ENCODE measurements around the gene OAS3. TPM values are rescaled to one million over a fixed set of nuclear protein-coding genes. Genes with fewer than 3 reads are reported as not detected.

Gene OAS3
- total and polyA plus RNA-seq, 4 donors = 3.8 to 9.5 (median 5.4) TPM

- DNase-seq (ENCODE audit: low spot score) = no peak
- Histone ChIP-seq H3K9me3 (ENCODE audit: control insufficient read depth in 4 of 4, low read length in 3 of 4) (no peaks in the 10 kb centered on the region), H3K4me3 (ENCODE audit: low read depth in 1 of 3, low read length in 3 of 3) (no peak overlapping the region), H3K4me1 (ENCODE audit: control insufficient read depth in 4 of 4, insufficient read depth in 4 of 4, low read length in 3 of 4) (no peaks in the 10 kb centered on the region), H3K9ac (ENCODE audit: low read depth in 1 of 2, low read length in 2 of 2) (no peak overlapping the region), H3K27ac (ENCODE audit: low read depth in 1 of 2, low read length in 2 of 2) (no peak overlapping the region), H3K36me3 (ENCODE audit: control insufficient read depth in 4 of 4, insufficient read depth in 3 of 4, low read depth in 1 of 4, low read length in 3 of 4) (peaks cover 0 to 17% (median 4%) of the 10 kb centered on the region in 4 donors), H3K27me3 (ENCODE audit: control insufficient read depth in 4 of 4, insufficient read depth in 4 of 4, low read length in 3 of 4) (no peaks in the 10 kb centered on the region)
- no peak for TF ChIP-seq ATF3 (IDR thresholded peaks at IDR 0.05)
- no peak for TF ChIP-seq NR2F2 (IDR thresholded peaks at IDR 0.05)
- TF ChIP-seq HNF4A (conservative IDR thresholded peaks at IDR 0.05) = no peak
- TF ChIP-seq RXRA (IDR thresholded peaks at IDR 0.05) = no peak
- TF ChIP-seq GABPA (IDR thresholded peaks at IDR 0.05 in 1 of 2, conservative IDR thresholded peaks at IDR 0.05 in 1 of 2) = no peak
- no peak for TF ChIP-seq REST (IDR thresholded peaks at IDR 0.05)
- no peak for TF ChIP-seq JUND (IDR thresholded peaks at IDR 0.05)
- TF ChIP-seq HNF4G (IDR thresholded peaks at IDR 0.05) = no peak
- 73% methylated on average over 5 of the region's 5 CpGs for WGBS
Measured at GRCh38 chr12:112971248-112971647, 33.0 kb downstream of the OAS3 start.

GRCh38 chr12:112973011-112973735, 34.9 kb downstream of the OAS3 start:
- Histone ChIP-seq H3K36me3 (ENCODE audit: control insufficient read depth in 4 of 4, insufficient read depth in 3 of 4, low read depth in 1 of 4, low read length in 3 of 4) (peaks cover 0 to 7% (median 1%) of the 10 kb centered on the region in 4 donors), H3K9me3 (ENCODE audit: control insufficient read depth in 4 of 4, low read length in 3 of 4) (no peaks in the 10 kb centered on the region), H3K4me3 (ENCODE audit: low read depth in 1 of 3, low read length in 3 of 3) (no peak overlapping the region), H3K27me3 (ENCODE audit: control insufficient read depth in 4 of 4, insufficient read depth in 4 of 4, low read length in 3 of 4) (no peaks in the 10 kb centered on the region), H3K27ac (ENCODE audit: low read depth in 1 of 2, low read length in 2 of 2) (no peak overlapping the region), H3K9ac (ENCODE audit: low read depth in 1 of 2, low read length in 2 of 2) (no peak overlapping the region), H3K4me1 (ENCODE audit: control insufficient read depth in 4 of 4, insufficient read depth in 4 of 4, low read length in 3 of 4) (peaks cover 0 to 5% (median 0%) of the 10 kb centered on the region in 4 donors)
- no peak for TF ChIP-seq JUND (IDR thresholded peaks at IDR 0.05)
- TF ChIP-seq SP1 (IDR thresholded peaks at IDR 0.05) = no peak
- TF ChIP-seq NR2F2 (IDR thresholded peaks at IDR 0.05) = no peak
- no peak for TF ChIP-seq EGR1 (IDR thresholded peaks at IDR 0.05; ENCODE audit: low read depth in 2 of 2)
- TF ChIP-seq TAF1 (conservative IDR thresholded peaks at IDR 0.05) = no peak
- TF ChIP-seq ZBTB33 (IDR thresholded peaks at IDR 0.05) = no peak
- TF ChIP-seq MAX (IDR thresholded peaks at IDR 0.05) = no peak
- no peak for TF ChIP-seq FOXA1 (IDR thresholded peaks at IDR 0.05)
- no peak for TF ChIP-seq CTCF (IDR thresholded peaks at IDR 0.05; ENCODE audit: low read depth, low read length, missing input control)
- no peak for TF ChIP-seq RAD21 (IDR thresholded peaks at IDR 0.05)
- TF ChIP-seq FOXA2 (IDR thresholded peaks at IDR 0.05) = no peak
- TF ChIP-seq YY1 (IDR thresholded peaks at IDR 0.05) = no peak
- no peak for DNase-seq (ENCODE audit: low spot score)
- 88% methylated on average over 4 of the region's 4 CpGs for WGBS
